GM10847 (cell line): ENCODE measurements around the gene ZC3H7B.

ENCODE experiments used
- POLR2A ChIP-seq: IDR thresholded peaks from 2 replicates; pipeline ENCODE4 v1.6.1; 2011; ENCODE audit not compliant: insufficient read length; ENCODE audit errors: extremely low read depth

Gene ZC3H7B

GRCh38 chr22:41380993-41381328 lies 79.6 kb downstream of the ZC3H7B start:
- no peak for TF ChIP-seq POLR2A

GRCh38 chr22:41381329-41382097 lies 80.2 kb downstream of the ZC3H7B start, which contains the start of gene TEF:
Gene TEF, plus strand, starts transcription at chr22:41381942. Its CDS starts 103 bp downstream, at chr22:41382045.
- peak; percentile 41 for TF ChIP-seq POLR2A

- TF ChIP-seq POLR2A, result no peak
Measured at GRCh38 chr22:41382098-41382578, 80.8 kb downstream of the ZC3H7B start.

GRCh38 chr22:41382610-41383009 lies 81.3 kb downstream of the ZC3H7B start:
- TF ChIP-seq POLR2A, result no peak

GRCh38 chr22:41383085-41383484 lies 81.8 kb downstream of the ZC3H7B start:
- TF ChIP-seq POLR2A, result no peak

- no peak for TF ChIP-seq POLR2A
Measured at GRCh38 chr22:41384128-41384527, 82.8 kb downstream of the ZC3H7B start.

GRCh38 chr22:41387341-41387740 lies 86.0 kb downstream of the ZC3H7B start:
- no peak for TF ChIP-seq POLR2A

GRCh38 chr22:41394012-41394356 lies 92.7 kb downstream of the ZC3H7B start:
- no peak for TF ChIP-seq POLR2A

- TF ChIP-seq POLR2A, result no peak
Measured at GRCh38 chr22:41395531-41396240, 94.4 kb downstream of the ZC3H7B start.

GRCh38 chr22:41397143-41397811 lies 96.0 kb downstream of the ZC3H7B start:
- TF ChIP-seq POLR2A, result no peak

GRCh38 chr22:41398921-41399320 lies 97.6 kb downstream of the ZC3H7B start:
- TF ChIP-seq POLR2A, result no peak

GRCh38 chr22:41401781-41402648 lies 100.7 kb downstream of the ZC3H7B start:
- no peak for TF ChIP-seq POLR2A

GRCh38 chr22:41403532-41404318 lies 102.4 kb downstream of the ZC3H7B start:
- TF ChIP-seq POLR2A, result no peak

- TF ChIP-seq POLR2A, result no peak
Measured at GRCh38 chr22:41405588-41405987, 104.3 kb downstream of the ZC3H7B start.
